Keratinocyte (primary cell): ENCODE measurements around the gene CAMK2D. TPM values are rescaled to one million over a fixed set of nuclear protein-coding genes. Genes with fewer than 3 reads are reported as not detected.

Experiments used
- DNase-seq: peaks from one replicate; pipeline ENCODE4 v3.0.0-alpha.2; 2011; ENCODE audit warnings: low read depth, missing footprints, low spot score
- FAIRE-seq: peaks from 2 replicates; lab custom pipeline; 2011; peaks lifted over from hg19 to GRCh38; lab: Jason Lieb, UNC
- H2AFZ ChIP-seq: 2 replicates; pipeline ENCODE4 v1.6.0; 2012; ENCODE audit warnings: low read length, control low read depth, inconsistent platforms; ENCODE audit not compliant: control insufficient read depth
- H3K27ac ChIP-seq: 2 replicates; pipeline ENCODE4 v1.5.1; 2011; ENCODE audit warnings: low read length; ENCODE audit not compliant: control insufficient read depth, insufficient read depth
- H3K27me3 ChIP-seq: 3 replicates; pipeline ENCODE4 v1.6.0; 2011; ENCODE audit warnings: low read length; ENCODE audit not compliant: control insufficient read depth, insufficient read depth; ENCODE audit errors: extremely low read depth
- H3K36me3 ChIP-seq, 2 experiments: 2 replicates in 1 of 2; 3 replicates in 1 of 2; pipeline ENCODE4 v1.5.1; 2011; ENCODE audit warnings: low read length in 2 of 2, mild to moderate bottlenecking in 1 of 2; ENCODE audit not compliant: control insufficient read depth in 2 of 2, insufficient read depth in 2 of 2; ENCODE audit errors: extremely low read depth in 1 of 2
- H3K4me1 ChIP-seq: 3 replicates; pipeline ENCODE4 v1.5.1; 2011; ENCODE audit warnings: low read length; ENCODE audit not compliant: control insufficient read depth, insufficient read depth; ENCODE audit errors: extremely low read depth
- H3K4me2 ChIP-seq: 3 replicates; pipeline ENCODE4 v1.6.0; 2011; ENCODE audit warnings: low read depth, low read length; ENCODE audit not compliant: control insufficient read depth, insufficient read depth; ENCODE audit errors: extremely low read depth
- H3K4me3 ChIP-seq, 3 experiments: fragments of 200-600 bp in 1 of 3; sonication (generic) in 1 of 3; 2 replicates in 2 of 3; 3 replicates in 1 of 3; pipeline ENCODE4 v1.5.1; 2011 to 2016; ENCODE audit warnings: low read length in 3 of 3, mild to moderate bottlenecking in 3 of 3, control low read depth in 2 of 3, inconsistent platforms in 1 of 3, low read depth in 1 of 3, mixed read lengths in 1 of 3, mixed run types in 1 of 3, moderate library complexity in 1 of 3; ENCODE audit not compliant: control insufficient read depth in 2 of 3, insufficient read depth in 2 of 3; ENCODE audit errors: extremely low read depth in 1 of 3
- H3K79me2 ChIP-seq: 2 replicates; pipeline ENCODE4 v1.6.0; 2012; ENCODE audit warnings: low read length; ENCODE audit not compliant: control insufficient read depth, insufficient read depth
- H3K9ac ChIP-seq: 3 replicates; pipeline ENCODE4 v1.6.0; 2011; ENCODE audit warnings: low read length; ENCODE audit not compliant: control insufficient read depth, insufficient read depth; ENCODE audit errors: extremely low read depth
- H3K9me1 ChIP-seq: 3 replicates; pipeline ENCODE4 v1.6.0; 2011; ENCODE audit warnings: low read length; ENCODE audit not compliant: control insufficient read depth, insufficient read depth; ENCODE audit errors: extremely low read depth
- H3K9me3 ChIP-seq: 2 replicates; pipeline ENCODE4 v1.5.1; 2012; ENCODE audit warnings: low read depth, low read length; ENCODE audit not compliant: control insufficient read depth
- H4K20me1 ChIP-seq: 3 replicates; pipeline ENCODE4 v1.6.0; 2011; ENCODE audit warnings: low read length; ENCODE audit not compliant: control insufficient read depth, insufficient read depth; ENCODE audit errors: extremely low read depth
- EZH2 ChIP-seq: IDR thresholded peaks from one replicate; pipeline ENCODE4 v1.6.1; 2012; ENCODE audit warnings: inconsistent platforms, mild to moderate bottlenecking, low read length, moderate library complexity
- dilution Hi-C: fragments of 300-500 bp; cut with MboI; formaldehyde crosslinking; loops from one replicate; pipeline ENCODE4 v1.7.0; 2020; ENCODE audit warnings: low sequenced_read_pairs; ENCODE audit not compliant: extremely low pct_ligation_motif_present
- polyA plus RNA-seq, 5 experiments: library from polyadenylated mRNA; depleted of rRNA in 3 of 5; stranded (reverse) in 3 of 5; stranded (forward) in 1 of 5; unstranded in 1 of 5; fragments of >200 nt; gene quantifications; 1 replicate in 1 of 5; 2 replicates in 3 of 5; 3 replicates in 1 of 5; pipeline versions ENCODE4 v1.2.1 to v1.2.3, GENCODE V29; 2011 to 2012; ENCODE audit warnings: missing spikeins in 2 of 5, low read depth in 1 of 5, low replicate concordance in 1 of 5
- TF ChIP-seq, protein P1 (sequence below), 3 experiments: IDR thresholded peaks in 1 of 3; conservative IDR thresholded peaks in 1 of 3; optimal IDR thresholded peaks in 1 of 3; 2 replicates in 2 of 3; 3 replicates in 1 of 3; pipeline versions ENCODE3 to v1.5.1; 2011; ENCODE audit warnings: low read length in 3 of 3, mild to moderate bottlenecking in 3 of 3, moderate library complexity in 2 of 3, control low read depth in 1 of 3, inconsistent platforms in 1 of 3; ENCODE audit not compliant: insufficient read depth in 2 of 3; ENCODE audit errors: extremely low read depth in 1 of 3

The CAMK2D gene
- polyA plus RNA-seq, 1 donor (not counting 4 experiments of a cell fraction or from before 2014, with no cell fraction given): 18.8 TPM

GRCh38 chr4:113457886-113458285 is 303.7 kb downstream of the CAMK2D start:
- no peak for DNase-seq
- H3K9me1 ChIP-seq: no peaks in the 10 kb centered on the region
- peaks cover 0 to 4% of the 10 kb centered on the region in 2 experiments for H3K36me3 ChIP-seq
- no peak overlapping the region for H2AFZ ChIP-seq
- no peak overlapping the region for H3K4me2 ChIP-seq
- no peaks in the 10 kb centered on the region for H3K9me3 ChIP-seq
- dilution Hi-C loops: no loop called here
- no peaks in the 10 kb centered on the region for H3K27me3 ChIP-seq
- H3K9ac ChIP-seq: no peak overlapping the region
- TF ChIP-seq, protein P1, sequence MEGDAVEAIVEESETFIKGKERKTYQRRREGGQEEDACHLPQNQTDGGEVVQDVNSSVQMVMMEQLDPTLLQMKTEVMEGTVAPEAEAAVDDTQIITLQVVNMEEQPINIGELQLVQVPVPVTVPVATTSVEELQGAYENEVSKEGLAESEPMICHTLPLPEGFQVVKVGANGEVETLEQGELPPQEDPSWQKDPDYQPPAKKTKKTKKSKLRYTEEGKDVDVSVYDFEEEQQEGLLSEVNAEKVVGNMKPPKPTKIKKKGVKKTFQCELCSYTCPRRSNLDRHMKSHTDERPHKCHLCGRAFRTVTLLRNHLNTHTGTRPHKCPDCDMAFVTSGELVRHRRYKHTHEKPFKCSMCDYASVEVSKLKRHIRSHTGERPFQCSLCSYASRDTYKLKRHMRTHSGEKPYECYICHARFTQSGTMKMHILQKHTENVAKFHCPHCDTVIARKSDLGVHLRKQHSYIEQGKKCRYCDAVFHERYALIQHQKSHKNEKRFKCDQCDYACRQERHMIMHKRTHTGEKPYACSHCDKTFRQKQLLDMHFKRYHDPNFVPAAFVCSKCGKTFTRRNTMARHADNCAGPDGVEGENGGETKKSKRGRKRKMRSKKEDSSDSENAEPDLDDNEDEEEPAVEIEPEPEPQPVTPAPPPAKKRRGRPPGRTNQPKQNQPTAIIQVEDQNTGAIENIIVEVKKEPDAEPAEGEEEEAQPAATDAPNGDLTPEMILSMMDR (optimal IDR thresholded peaks at IDR 0.05 in 1 of 3, IDR thresholded peaks at IDR 0.05 in 1 of 3, conservative IDR thresholded peaks at IDR 0.05 in 1 of 3; ENCODE audit: extremely low read depth in 1 of 3, insufficient read depth in 2 of 3, low read length in 3 of 3): no peak
- TF ChIP-seq EZH2: no peak
- FAIRE-seq: no peak
- no peaks in the 10 kb centered on the region for H3K4me1 ChIP-seq
- no peaks in the 10 kb centered on the region for H4K20me1 ChIP-seq
- H3K27ac ChIP-seq: no peak overlapping the region
- no peaks in the 10 kb centered on the region for H3K79me2 ChIP-seq
- H3K4me3 ChIP-seq: no peak overlapping the region

- Histone ChIP-seq H3K4me3 (no peak overlapping the region), H3K9ac (no peak overlapping the region), H3K4me1 (no peaks in the 10 kb centered on the region), H3K27ac (no peak overlapping the region), H3K79me2 (no peaks in the 10 kb centered on the region), H4K20me1 (no peaks in the 10 kb centered on the region), H2AFZ (no peak overlapping the region), H3K4me2 (no peak overlapping the region), H3K9me1 (no peaks in the 10 kb centered on the region), H3K27me3 (no peaks in the 10 kb centered on the region), H3K9me3 (no peaks in the 10 kb centered on the region), H3K36me3 (peaks cover 0 to 4% of the 10 kb centered on the region in 2 experiments)
- TF ChIP-seq, protein P1 (optimal IDR thresholded peaks at IDR 0.05 in 1 of 3, IDR thresholded peaks at IDR 0.05 in 1 of 3, conservative IDR thresholded peaks at IDR 0.05 in 1 of 3; ENCODE audit: extremely low read depth in 1 of 3, insufficient read depth in 2 of 3, low read length in 3 of 3): no peak
- no peak for TF ChIP-seq EZH2
- DNase-seq (no peak), FAIRE-seq (no peak)
- dilution Hi-C loops: no loop called here
These were observed 304.4 kb downstream of the CAMK2D start for GRCh38 chr4:113457121-113457520.
